ENCODE data around the gene TBX18.

GRCh38 chr6:84752118-84752850, 12.1 kb downstream of the TBX18 start:
- TF ChIP-seq, protein P1, sequence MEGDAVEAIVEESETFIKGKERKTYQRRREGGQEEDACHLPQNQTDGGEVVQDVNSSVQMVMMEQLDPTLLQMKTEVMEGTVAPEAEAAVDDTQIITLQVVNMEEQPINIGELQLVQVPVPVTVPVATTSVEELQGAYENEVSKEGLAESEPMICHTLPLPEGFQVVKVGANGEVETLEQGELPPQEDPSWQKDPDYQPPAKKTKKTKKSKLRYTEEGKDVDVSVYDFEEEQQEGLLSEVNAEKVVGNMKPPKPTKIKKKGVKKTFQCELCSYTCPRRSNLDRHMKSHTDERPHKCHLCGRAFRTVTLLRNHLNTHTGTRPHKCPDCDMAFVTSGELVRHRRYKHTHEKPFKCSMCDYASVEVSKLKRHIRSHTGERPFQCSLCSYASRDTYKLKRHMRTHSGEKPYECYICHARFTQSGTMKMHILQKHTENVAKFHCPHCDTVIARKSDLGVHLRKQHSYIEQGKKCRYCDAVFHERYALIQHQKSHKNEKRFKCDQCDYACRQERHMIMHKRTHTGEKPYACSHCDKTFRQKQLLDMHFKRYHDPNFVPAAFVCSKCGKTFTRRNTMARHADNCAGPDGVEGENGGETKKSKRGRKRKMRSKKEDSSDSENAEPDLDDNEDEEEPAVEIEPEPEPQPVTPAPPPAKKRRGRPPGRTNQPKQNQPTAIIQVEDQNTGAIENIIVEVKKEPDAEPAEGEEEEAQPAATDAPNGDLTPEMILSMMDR (conservative IDR thresholded peaks at IDR 0.05) = no peak
- no peak for TF ChIP-seq ZFX (IDR thresholded peaks at IDR 0.05)

All from C4-2B (cell line).